Left renal pelvis (tissue), 4 donors: ENCODE measurements around the gene ITSN1. TPM values are rescaled to one million over a fixed set of nuclear protein-coding genes. Genes with fewer than 3 reads are reported as not detected.
"Not testable (repeated sequence)": the region's sequence is repeated elsewhere in the genome, so short reads cannot be mapped to it uniquely, and the experiment has no call there.

ENCODE experiments used
- DNase-seq, 4 donors: peaks; one replicate each; pipeline ENCODE4 v3.0.0-alpha.2; 2013; ENCODE audit warnings: low read depth in 4 of 4, low spot score in 3 of 4
- polyA plus RNA-seq, 4 donors: library from polyadenylated mRNA; unstranded; fragments of 120-200 nt; gene quantifications; one replicate each; pipeline ENCODE4 v1.2.1, GENCODE V29; 2013; ENCODE audit not compliant: insufficient read length in 4 of 4

The ITSN1 gene
- polyA plus RNA-seq, 4 donors, result 43.8 to 55.8 (median 49.2) TPM

- no peak for DNase-seq
Observed at GRCh38 chr21:33762803-33763581, 120.7 kb downstream of the ITSN1 start.

- DNase-seq, result no peak
Observed at GRCh38 chr21:33763582-33763899, 121.2 kb downstream of the ITSN1 start.

- DNase-seq, result no peak
Observed at GRCh38 chr21:33767236-33767635, 124.9 kb downstream of the ITSN1 start.

GRCh38 chr21:33767960-33768359, 125.7 kb downstream of the ITSN1 start:
- no peak for DNase-seq

GRCh38 chr21:33769057-33769456, 126.8 kb downstream of the ITSN1 start:
- DNase-seq, result no peak

DNA sequence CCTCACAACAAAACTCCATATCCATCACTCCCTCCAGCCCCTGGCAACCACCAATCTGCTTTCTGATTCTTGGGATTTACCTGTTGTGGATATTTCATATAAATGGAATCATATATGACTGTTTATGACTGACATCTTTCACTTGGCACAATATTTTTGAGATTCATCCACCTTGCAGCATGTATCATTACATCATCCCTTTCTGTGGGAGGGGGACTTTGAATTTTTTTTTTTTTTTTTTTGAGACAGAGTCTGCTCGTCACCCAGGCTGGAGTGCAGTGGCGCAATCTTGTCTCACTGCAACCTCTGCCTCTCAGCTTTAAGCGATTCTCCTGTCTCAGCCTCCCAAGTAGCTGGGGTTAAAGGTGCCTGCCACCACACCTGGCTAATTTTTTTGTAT, 128.2 kb downstream of the ITSN1 start:
- no peak for DNase-seq

DNA sequence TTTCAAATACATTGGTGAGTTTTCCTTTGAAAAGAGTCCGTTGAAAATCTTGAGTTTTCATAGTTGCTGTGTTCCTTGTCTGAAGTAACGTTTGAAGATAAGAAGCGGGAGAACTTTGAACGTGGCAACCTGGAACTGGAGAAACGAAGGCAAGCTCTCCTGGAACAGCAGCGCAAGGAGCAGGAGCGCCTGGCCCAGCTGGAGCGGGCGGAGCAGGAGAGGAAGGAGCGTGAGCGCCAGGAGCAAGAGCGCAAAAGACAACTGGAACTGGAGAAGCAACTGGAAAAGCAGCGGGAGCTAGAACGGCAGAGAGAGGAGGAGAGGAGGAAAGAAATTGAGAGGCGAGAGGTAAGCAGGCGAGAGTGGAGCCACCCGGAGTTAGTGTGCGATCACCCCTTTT, 129.7 kb downstream of the ITSN1 start:
- no peak for DNase-seq

DNA sequence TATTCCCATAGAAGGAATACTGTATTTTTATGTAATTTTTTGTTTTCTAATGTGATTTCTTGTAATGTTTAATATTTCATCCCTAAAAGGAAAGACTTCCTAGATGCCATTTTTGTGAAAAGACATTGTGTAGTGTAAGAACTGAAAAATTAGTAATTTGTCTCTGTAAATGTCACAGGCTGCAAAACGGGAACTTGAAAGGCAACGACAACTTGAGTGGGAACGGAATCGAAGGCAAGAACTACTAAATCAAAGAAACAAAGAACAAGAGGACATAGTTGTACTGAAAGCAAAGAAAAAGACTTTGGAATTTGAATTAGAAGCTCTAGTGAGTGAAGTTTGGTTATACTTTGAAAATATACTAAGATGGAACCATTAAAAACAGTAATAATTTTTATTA, 132.2 kb downstream of the ITSN1 start:
- DNase-seq, result no peak

DNA sequence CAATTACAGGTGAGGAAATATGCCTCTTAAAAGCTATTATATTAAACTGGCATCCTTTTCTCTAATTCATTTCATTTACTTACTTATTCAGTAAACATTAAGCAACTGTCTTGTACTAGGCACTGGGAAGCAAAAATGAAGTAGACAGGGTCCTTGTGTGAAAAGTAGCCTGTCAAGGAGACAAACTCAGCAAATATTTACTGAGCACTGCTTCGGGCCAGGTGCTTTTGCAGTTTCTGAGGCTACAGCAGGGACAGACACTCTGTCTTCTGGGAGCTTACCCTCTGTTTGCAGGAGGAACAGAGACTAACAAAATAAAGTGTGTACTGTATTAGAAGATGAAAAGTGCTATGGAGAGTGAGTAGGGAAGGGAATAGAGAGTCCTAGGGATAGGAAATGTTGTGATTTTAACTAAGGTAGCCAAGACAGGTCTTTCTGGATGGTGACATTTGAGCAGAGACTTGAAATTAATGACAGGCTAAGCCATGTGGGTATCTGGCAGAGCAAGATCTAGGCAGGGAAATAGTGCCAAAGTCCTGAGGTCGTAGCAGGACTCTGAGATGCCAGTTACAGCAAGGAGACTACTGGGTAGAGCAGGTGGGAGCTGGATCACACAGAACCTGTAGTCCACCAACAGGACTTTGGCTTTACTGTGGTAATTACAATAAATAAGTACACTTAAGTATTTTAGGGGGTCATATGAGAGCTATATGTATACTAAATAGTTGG, 133.0 kb downstream of the ITSN1 start:
- DNase-seq, result no peak

DNA sequence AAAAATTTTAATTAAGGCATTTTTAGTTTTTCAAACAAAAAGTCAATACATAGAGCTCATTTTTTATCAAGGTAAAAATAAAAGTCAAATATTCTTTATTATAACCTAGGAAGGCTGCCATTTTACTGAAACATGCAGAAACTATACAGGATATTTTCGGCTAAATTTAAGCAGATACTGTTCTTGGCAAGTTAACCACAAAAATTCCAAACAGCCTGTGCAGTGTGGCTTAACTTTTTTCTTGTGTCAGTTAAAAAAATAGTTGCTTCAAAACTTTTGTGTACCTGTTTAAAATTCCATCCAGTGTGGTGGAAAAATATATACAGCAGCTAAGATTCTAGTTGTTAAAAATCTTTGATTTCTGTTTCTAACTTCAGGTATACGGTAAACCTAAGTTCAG, 138.3 kb downstream of the ITSN1 start:
- no peak for DNase-seq

DNA sequence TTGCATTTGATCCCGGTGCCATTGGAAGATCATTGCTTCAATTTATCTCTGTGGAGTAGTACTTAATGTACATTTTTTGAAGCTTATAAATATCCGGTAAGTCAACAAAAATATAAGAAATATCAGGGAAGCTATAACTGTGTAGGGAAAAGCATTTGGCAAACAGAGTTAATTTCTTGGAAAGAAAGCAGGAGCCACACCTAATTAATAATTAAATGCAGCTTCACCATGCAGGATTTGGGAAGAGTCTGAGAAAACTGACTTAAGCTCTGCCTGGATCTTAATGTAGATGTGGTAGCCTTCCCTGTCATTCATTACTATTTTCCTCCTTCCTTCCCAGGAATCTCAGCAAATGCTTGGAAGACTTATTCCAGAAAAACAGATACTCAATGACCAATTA, 138.8 kb downstream of the ITSN1 start:
- DNase-seq, result no peak

GRCh38 chr21:33783187-33783979, 141.1 kb downstream of the ITSN1 start:
- DNase-seq, result no peak

- no peak for DNase-seq
Observed at GRCh38 chr21:33787431-33787830, 145.1 kb downstream of the ITSN1 start.

GRCh38 chr21:33788438-33788837, 146.1 kb downstream of the ITSN1 start:
- not testable (repeated sequence) for DNase-seq

DNA sequence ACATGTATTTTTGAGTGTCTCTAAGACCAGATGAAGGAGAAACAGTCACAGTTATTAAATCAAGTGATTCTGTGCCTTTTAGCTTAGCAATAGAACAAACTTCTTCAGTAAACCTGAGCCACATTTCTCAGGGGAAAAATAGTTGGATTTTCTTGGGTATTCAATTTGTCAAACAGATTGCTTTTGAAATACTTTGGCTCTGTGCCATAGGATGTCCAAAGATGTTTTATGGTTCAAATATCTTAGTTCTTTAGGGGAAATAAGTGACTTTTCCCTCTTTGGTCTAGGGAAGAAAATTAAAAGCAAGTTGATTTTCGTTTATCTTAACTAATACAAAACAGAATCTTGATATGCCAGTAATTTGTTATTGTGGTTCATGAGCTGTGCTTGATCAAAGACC, 147.4 kb downstream of the ITSN1 start:
- no peak for DNase-seq

- no peak for DNase-seq
Observed at GRCh38 chr21:33791073-33791472, 148.8 kb downstream of the ITSN1 start.

- DNase-seq, result no peak
Observed at GRCh38 chr21:33794596-33794995, 152.3 kb downstream of the ITSN1 start.

GRCh38 chr21:33797565-33797964, 155.3 kb downstream of the ITSN1 start:
- DNase-seq, result no peak

- DNase-seq, result no peak
Observed at GRCh38 chr21:33799378-33800090, 157.2 kb downstream of the ITSN1 start.

DNA sequence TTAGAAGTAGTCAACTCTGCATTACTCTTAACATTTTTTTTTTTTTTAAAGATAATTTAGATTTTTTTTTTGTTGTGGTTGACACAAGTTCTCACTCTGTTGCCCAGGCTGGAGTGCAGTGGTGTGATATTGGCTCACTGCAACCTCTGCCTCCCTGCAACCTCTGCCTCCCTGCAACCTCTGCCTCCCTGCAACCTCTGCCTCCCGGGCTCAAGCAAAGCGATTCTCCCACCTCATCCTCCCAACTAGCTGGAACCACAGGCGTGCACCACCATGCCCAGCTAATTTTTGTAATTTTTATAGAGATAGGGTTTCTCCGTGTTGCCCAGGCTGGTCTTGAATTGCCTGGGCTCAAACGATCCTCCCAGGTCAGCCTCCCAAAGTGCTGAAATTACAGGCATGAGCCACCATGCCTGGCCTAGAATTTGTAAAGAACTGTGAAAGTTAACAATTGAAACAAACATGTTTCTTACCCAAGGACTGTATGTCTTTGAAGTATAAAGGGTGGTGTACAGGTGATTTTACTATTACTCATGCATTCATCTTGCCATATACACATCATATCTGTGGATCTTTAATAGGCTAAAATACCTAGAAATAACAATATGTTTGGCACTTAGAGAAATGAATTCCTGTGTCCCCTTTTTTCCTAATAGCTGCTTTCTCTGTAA, 158.6 kb downstream of the ITSN1 start:
- DNase-seq, result no peak
